DMS79 treated with DMSO at 0.1 percent for 48 hours (cell line): ENCODE results near the gene TRAM2.
A peak's percentile ranks its signal among the peaks of the same experiment; 100 is the strongest.

Experiments
- DNase-seq: peaks from one replicate; lab custom pipeline; 2025; lab: John Stamatoyannopoulos, UW

Gene TRAM2

GRCh38 chr6:52577022-52577777, at the start of gene TRAM2:
TSS of gene TRAM2 (minus strand) at chr6:52577060. CDS start at chr6:52576915, 145 bp downstream.
- peak; percentile 61 for DNase-seq

GRCh38 chr6:52622810-52623209, 46.0 kb upstream of the TRAM2 start:
- DNase-seq = no peak

- no peak for DNase-seq
Measured at GRCh38 chr6:52621631-52622030, 44.8 kb upstream of the TRAM2 start.

GRCh38 chr6:52620906-52621190, 44.0 kb upstream of the TRAM2 start:
- DNase-seq = peak; percentile 47

- DNase-seq = peak; percentile 29
Measured at GRCh38 chr6:52620055-52620905, 43.4 kb upstream of the TRAM2 start.

DNA sequence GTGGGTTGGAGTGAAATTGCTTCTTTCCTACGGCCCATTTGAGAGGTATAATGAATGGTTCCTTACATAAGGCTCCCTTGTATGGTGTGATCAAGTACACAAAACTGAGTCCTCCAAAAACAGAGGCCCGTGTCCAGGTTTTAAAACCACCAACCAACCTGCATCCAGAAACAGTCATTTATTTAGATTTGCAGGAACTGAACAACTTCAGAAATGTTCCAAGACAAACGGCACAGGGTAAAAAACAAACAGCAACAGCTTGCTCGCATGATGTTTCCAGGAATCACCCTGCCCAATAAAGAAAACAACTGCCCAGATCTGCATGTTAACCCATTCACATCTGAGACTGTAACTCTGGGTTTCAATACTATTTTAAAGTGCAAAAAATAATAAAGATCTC, 40.2 kb upstream of the TRAM2 start:
- peak; percentile 29 for DNase-seq

DNA sequence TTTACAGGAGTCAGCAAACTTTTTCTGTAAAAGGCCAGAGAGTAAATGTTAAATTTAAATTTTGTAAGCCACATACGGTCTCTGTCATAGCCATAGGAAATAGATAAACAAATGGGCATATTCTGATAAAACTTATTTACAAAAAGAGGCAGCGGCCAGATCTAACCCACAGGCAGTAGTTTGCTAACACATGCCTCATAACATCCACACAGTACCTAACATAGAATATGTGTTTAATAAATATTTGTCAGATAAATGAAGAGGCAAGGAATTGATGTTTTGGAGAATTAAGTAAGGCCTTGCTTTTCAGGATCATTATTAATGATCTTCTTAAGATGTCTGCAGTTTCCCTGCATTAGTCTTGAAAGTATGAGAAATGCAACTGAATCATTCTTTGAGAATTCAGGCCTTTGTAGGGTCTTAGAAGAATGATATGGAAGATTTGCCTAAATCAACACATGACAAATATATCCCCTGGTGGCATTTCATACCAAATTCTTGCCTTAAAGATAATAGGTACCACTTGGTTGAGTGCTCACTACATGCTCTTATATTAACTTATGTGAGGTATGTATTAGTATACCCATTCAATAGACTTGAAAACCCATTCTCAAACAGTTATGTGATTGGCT, 39.3 kb upstream of the TRAM2 start:
- DNase-seq = no peak

DNA sequence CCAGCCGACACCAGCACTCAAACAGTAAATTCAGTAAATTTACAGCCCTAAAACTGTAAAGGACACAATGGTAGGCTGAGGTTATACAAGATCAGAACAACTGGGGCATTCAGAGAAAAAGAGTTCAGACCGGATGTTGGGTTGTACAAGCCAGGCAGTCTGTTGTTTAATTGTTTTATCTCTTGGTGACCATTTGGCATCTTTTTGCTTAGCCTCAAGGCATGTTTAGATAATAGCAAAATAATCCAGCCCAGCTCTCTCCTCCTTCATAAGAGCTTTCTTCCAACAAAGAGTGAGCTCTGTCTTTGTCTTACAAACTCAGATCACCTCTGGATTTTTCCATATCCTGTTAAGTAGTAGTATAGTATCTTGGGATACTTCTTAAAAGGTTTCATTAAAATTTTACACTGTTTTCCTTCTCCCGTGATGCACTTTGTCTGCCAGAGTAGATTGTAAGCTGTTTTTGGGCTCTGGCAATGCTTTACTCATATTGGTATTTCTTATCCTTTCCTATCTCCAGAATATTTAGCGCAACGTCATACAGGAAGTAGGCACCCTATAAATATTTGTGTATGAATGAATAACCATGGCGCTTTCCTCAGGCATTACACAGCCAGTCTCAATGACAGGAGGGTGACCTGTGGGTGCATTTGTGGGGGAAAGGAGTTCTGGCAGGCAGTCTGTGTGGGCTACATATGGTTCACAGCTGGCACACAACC, 35.6 kb upstream of the TRAM2 start:
- DNase-seq = no peak

- no peak for DNase-seq
Measured at GRCh38 chr6:52611833-52612232, 35.0 kb upstream of the TRAM2 start.

DNA sequence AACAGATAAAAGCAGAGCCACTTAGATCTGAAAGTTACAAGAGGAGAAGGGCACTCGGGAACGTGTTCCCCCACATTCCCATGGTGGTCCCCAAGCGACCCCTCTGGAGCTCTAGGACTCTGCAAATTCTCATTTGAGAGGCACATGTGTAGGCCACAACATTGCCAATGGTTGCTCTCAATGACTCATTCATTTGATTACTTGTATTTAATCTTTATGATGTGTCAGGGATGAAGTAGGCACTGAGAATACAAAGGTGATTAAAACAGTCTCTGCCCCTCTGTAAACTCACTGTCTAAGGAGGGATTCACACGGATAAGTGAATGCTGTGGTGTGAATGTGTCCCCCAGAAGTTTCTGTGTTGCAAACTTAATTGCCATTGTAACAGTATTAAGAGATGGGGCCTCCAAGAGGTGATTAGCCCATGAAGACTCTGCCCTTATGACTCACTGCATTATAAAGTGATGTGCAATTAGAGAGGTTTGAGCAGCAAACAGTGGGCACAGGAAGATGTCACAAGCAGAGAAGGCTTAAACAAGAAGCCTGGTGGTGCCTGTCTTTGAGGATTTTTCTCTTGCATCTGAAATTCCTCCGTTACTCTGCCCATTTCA, 34.0 kb upstream of the TRAM2 start:
- no peak for DNase-seq

- no peak for DNase-seq
Measured at GRCh38 chr6:52610011-52610410, 33.2 kb upstream of the TRAM2 start.

GRCh38 chr6:52605610-52606185, 28.8 kb upstream of the TRAM2 start:
- DNase-seq = no peak

DNA sequence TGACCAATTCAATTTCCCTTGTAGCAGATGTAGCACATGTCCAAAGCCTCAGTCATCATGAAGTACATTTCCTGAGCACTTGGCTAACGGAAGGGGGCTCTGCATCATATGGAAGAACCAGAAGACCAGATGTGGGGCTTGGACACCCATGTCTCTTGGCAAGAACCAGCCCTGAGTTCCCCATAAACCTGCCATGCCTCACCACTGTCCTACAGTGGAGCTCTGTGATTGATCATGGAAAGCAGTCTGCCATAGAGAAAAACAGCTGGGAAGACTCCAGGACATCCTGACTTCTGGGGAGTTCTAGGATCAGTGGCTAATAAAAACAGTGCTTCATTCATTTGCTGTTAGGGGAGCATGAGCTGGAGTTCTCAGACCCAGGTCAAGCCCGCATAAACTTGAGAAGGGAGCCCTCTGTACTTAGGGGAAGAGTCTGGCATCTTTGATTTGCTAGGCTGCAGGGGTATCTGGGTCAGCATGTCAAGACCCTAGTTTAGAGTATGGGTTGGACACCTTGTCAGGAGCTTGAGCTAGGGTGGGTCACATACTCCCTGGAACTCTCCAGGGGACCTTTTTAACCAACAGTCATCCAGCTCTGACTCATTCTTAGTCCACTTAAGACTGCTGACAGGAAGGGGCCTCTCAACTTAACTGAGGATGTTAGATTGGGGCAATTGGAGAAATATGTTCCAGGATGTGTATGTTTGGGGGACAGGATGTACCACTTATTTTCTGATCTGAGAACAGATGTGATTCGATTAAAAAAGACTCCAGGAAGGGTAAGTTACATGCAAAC, 26.3 kb upstream of the TRAM2 start:
- no peak for DNase-seq

DNA sequence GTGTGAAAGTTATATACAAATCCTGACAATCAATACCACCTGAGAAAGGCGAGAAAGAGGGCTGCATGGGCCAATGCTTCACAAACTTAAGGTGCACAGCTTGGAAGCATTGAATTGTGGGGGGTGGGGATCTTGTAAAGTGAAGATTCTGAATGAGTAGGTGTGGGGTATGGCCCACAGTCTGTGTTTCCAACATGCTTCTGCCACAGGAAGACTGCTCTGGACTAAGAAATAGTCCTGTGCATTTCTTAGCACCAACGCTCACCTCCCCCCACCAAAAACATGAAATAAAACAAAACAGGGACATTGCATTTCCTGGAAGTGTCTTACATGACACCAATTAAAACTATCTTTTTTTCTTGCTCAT, 21.9 kb upstream of the TRAM2 start:
- no peak for DNase-seq

- no peak for DNase-seq
Measured at GRCh38 chr6:52598123-52598823, 21.4 kb upstream of the TRAM2 start.

- no peak for DNase-seq
Measured at GRCh38 chr6:52597738-52598122, 20.9 kb upstream of the TRAM2 start.

GRCh38 chr6:52596371-52597028, 19.6 kb upstream of the TRAM2 start:
- DNase-seq = no peak

- DNase-seq = peak; percentile 41
Measured at GRCh38 chr6:52595796-52596130, 18.9 kb upstream of the TRAM2 start.

GRCh38 chr6:52595000-52595795, 18.3 kb upstream of the TRAM2 start:
- DNase-seq = peak; percentile 78
